HCT116 (cell line): ENCODE measurements around the gene MMP23B. TPM values are rescaled to one million over a fixed set of nuclear protein-coding genes. Genes with fewer than 3 reads are reported as not detected.

Source experiments
- ATAC-seq: fragments of 200-7000 bp; cut with Tn5 transposase; 2 replicates; pipeline ENCODE4 v1.9.1; 2020; ENCODE audit warnings: mild to moderate bottlenecking, moderate library complexity
- BruUV-seq: library from RNA; stranded (reverse); fragments of 400-500 nt; replicated peaks from 2 replicates; lab custom pipeline; 2021; lab: Mats Ljungman, UMichigan
- CTCF ChIA-PET: fragments of 300-600 bp; sonication (Branson Sonifier 250); formaldehyde crosslinking; loops from one replicate; lab custom pipeline; 2021; ENCODE audit warnings: antibody characterized with exemption; lab: Charles Lee
- POLR2A ChIA-PET: fragments of 300-600, 350-600 bp; sonication (Branson Sonifier 250); formaldehyde crosslinking; loops from one replicate; lab custom pipeline; 2021; ENCODE audit warnings: antibody characterized with exemption; lab: Charles Lee
- RAD21 ChIA-PET, 2 experiments: fragments of 300-600 bp; sonication (Branson Sonifier 250); formaldehyde crosslinking; loops; one replicate each; lab custom pipeline; 2023; ENCODE audit warnings: low total read pairs in 2 of 2; ENCODE audit not compliant: uncharacterized antibody in 2 of 2, unreplicated experiment in 2 of 2, low non-redundant PET in 1 of 2; lab: Charles Lee
- DNase-seq: peaks from one replicate; pipeline ENCODE4 v3.0.0-alpha.2; 2010; ENCODE audit warnings: low read depth, low spot score
- H2AFZ ChIP-seq: fragments of 200-600 bp; shearing (Covaris generic), sonication (generic); 2 replicates; pipeline ENCODE4 v1.6.1; 2017; ENCODE audit warnings: low read depth, mixed run types, mixed read lengths, antibody characterized with exemption, low read length; ENCODE audit not compliant: poor library complexity, severe bottlenecking
- H3K27ac ChIP-seq: 2 replicates; pipeline ENCODE4 v1.5.1; 2012; ENCODE audit warnings: low read depth, low read length
- H3K27me3 ChIP-seq: fragments of 200-600 bp; sonication (generic); 2 replicates; pipeline ENCODE4 v1.6.1; 2016; ENCODE audit warnings: mixed run types, low read length, mixed read lengths; ENCODE audit not compliant: insufficient read depth
- H3K36me3 ChIP-seq, 2 experiments: fragments of 200-500 bp in 1 of 2; fragments of 200-600 bp in 1 of 2; sonication (Bioruptor generic) in 1 of 2; sonication (generic) in 1 of 2; 2 replicates each; pipeline versions ENCODE4 v1.5.1 to v1.6.1; 2014 to 2016; ENCODE audit warnings: low read length in 2 of 2, inconsistent platforms in 1 of 2, mixed read lengths in 1 of 2, mixed run types in 1 of 2; ENCODE audit not compliant: insufficient read depth in 2 of 2, control insufficient read depth in 1 of 2
- H3K4me1 ChIP-seq, 2 experiments: fragments of 200-600 bp in 1 of 2; sonication (generic) in 1 of 2; 2 replicates each; pipeline versions ENCODE4 v1.5.1 to v1.6.1; 2012 to 2017; ENCODE audit warnings: low read length in 2 of 2, inconsistent platforms in 1 of 2, mild to moderate bottlenecking in 1 of 2, mixed read lengths in 1 of 2, mixed run types in 1 of 2, moderate library complexity in 1 of 2; ENCODE audit not compliant: insufficient read depth in 2 of 2, control insufficient read depth in 1 of 2
- H3K4me2 ChIP-seq: fragments of 200-600 bp; sonication (generic); 2 replicates; pipeline ENCODE4 v1.6.1; 2017; ENCODE audit warnings: mixed run types, low read length, mixed read lengths
- H3K4me3 ChIP-seq, 2 experiments: fragments of 200-600 bp in 1 of 2; sonication (generic) in 1 of 2; replicated peaks in 1 of 2; 2 replicates each; pipeline ENCODE4 v1.5.1; 2011 to 2016; ENCODE audit warnings: low read length in 2 of 2, control low read depth in 1 of 2, low read depth in 1 of 2, mild to moderate bottlenecking in 1 of 2, mixed read lengths in 1 of 2, mixed run types in 1 of 2
- H3K79me2 ChIP-seq: fragments of 200-600 bp; sonication (generic); 2 replicates; pipeline ENCODE4 v1.6.1; 2017; ENCODE audit warnings: mild to moderate bottlenecking, mixed run types, low read length, moderate library complexity, mixed read lengths; ENCODE audit not compliant: insufficient read depth
- H3K9ac ChIP-seq: fragments of 200-600 bp; sonication (generic); 2 replicates; pipeline ENCODE4 v1.6.1; 2016; ENCODE audit warnings: low read length, mixed read lengths
- H3K9me2 ChIP-seq: fragments of 200-600 bp; sonication (generic), shearing (Covaris generic); 2 replicates; pipeline ENCODE4 v1.6.1; 2017; ENCODE audit warnings: mixed run types, mild to moderate bottlenecking, moderate library complexity; ENCODE audit not compliant: insufficient read depth
- H3K9me3 ChIP-seq, 2 experiments: fragments of 200-500 bp in 1 of 2; fragments of 200-600 bp in 1 of 2; sonication (Bioruptor generic) in 1 of 2; sonication (generic) in 1 of 2; 2 replicates each; pipeline ENCODE4 v1.6.1; 2014 to 2017; ENCODE audit warnings: low read length in 2 of 2, mixed read lengths in 2 of 2, inconsistent platforms in 1 of 2, low read depth in 1 of 2, mild to moderate bottlenecking in 1 of 2, mixed run types in 1 of 2, moderate library complexity in 1 of 2; ENCODE audit not compliant: control insufficient read depth in 1 of 2, insufficient read depth in 1 of 2
- H4K20me1 ChIP-seq: fragments of 200-600 bp; sonication (generic), shearing (Covaris generic); 2 replicates; pipeline ENCODE4 v1.6.1; 2017; ENCODE audit warnings: mixed run types, mild to moderate bottlenecking, moderate library complexity; ENCODE audit not compliant: insufficient read depth
- CBX3 ChIP-seq: IDR thresholded peaks from 2 replicates; pipeline ENCODE4 v1.6.1; 2012; ENCODE audit warnings: low read depth
- CEBPB ChIP-seq: IDR thresholded peaks from 2 replicates; pipeline ENCODE4 v1.6.1; 2012; ENCODE audit warnings: low read depth
- EGR1 ChIP-seq: IDR thresholded peaks from 2 replicates; pipeline ENCODE4 v1.6.1; 2012; ENCODE audit warnings: low read depth
- EZH2phosphoT487 ChIP-seq: fragments of 200-600 bp; IDR thresholded peaks from 2 replicates; pipeline ENCODE4 v1.6.1; 2018; ENCODE audit warnings: antibody characterized with exemption, borderline replicate concordance
- FOSL1 ChIP-seq: IDR thresholded peaks from 2 replicates; pipeline ENCODE4 v1.6.1; 2012; ENCODE audit warnings: low read depth
- MAX ChIP-seq: IDR thresholded peaks from 2 replicates; pipeline ENCODE4 v1.6.1; 2012
- RAD21 ChIP-seq: IDR thresholded peaks from 2 replicates; pipeline ENCODE4 v1.6.1; 2012; ENCODE audit warnings: low read depth, mild to moderate bottlenecking
- SIN3A ChIP-seq: IDR thresholded peaks from 2 replicates; pipeline ENCODE4 v1.6.1; 2012; ENCODE audit warnings: low read depth
- SRF ChIP-seq: IDR thresholded peaks from 2 replicates; pipeline ENCODE4 v1.6.1; 2012; ENCODE audit warnings: low read depth
- TCF7L2 ChIP-seq: IDR thresholded peaks from 2 replicates; pipeline ENCODE4 v1.7.0; 2011; ENCODE audit warnings: borderline replicate concordance, inconsistent platforms; ENCODE audit not compliant: insufficient read depth, insufficient read length; ENCODE audit errors: extremely low read depth
- YY1 ChIP-seq: IDR thresholded peaks from 2 replicates; pipeline ENCODE4 v1.6.1; 2011; ENCODE audit warnings: low read length, low read depth, moderate library complexity, mild to moderate bottlenecking; ENCODE audit not compliant: insufficient replicate concordance; ENCODE audit errors: extremely low read depth
- ZFX ChIP-seq: fragments of 450-650 bp; IDR thresholded peaks from 2 replicates; pipeline ENCODE4 v1.6.1; 2017
- intact Hi-C: fragments of 100-400 bp; cut with micrococcal nuclease; formaldehyde crosslinking; loops from 2 replicates; pipeline ENCODE4 v1.10.0; 2022
- total RNA-seq: library from RNA; stranded (reverse); gene quantifications from one replicate; pipeline ENCODE4 v1.2.1, GENCODE V29; 2021; ENCODE audit not compliant: unreplicated experiment
- TF ChIP-seq, protein P1 (sequence below): IDR thresholded peaks from 2 replicates; pipeline ENCODE4 v1.6.1; 2012; ENCODE audit warnings: low read depth
- TF ChIP-seq, protein P2 (sequence below): IDR thresholded peaks from 2 replicates; pipeline ENCODE4 v1.6.1; 2011; ENCODE audit warnings: mild to moderate bottlenecking, low read length, moderate library complexity; ENCODE audit not compliant: insufficient replicate concordance; ENCODE audit errors: extremely low read depth
- TF ChIP-seq, protein P3 (sequence below): IDR thresholded peaks from 2 replicates; pipeline ENCODE4 v1.6.1; 2012
- TF ChIP-seq, protein P4 (sequence below), 3 experiments: fragments of 200-600 bp in 1 of 3; sonication (generic) in 1 of 3; IDR thresholded peaks in 2 of 3; conservative IDR thresholded peaks in 1 of 3; 2 replicates each; pipeline ENCODE4 v1.5.1; 2012 to 2017; ENCODE audit warnings: low read depth in 2 of 3, low read length in 2 of 3, antibody characterized with exemption in 1 of 3, borderline replicate concordance in 1 of 3, control low read depth in 1 of 3, mild to moderate bottlenecking in 1 of 3, mixed read lengths in 1 of 3, mixed run types in 1 of 3, moderate library complexity in 1 of 3; ENCODE audit not compliant: insufficient read depth in 1 of 3

MMP23B gene
- total RNA-seq, 1 experiment from 2014 or later = 8.7 TPM

DNA sequence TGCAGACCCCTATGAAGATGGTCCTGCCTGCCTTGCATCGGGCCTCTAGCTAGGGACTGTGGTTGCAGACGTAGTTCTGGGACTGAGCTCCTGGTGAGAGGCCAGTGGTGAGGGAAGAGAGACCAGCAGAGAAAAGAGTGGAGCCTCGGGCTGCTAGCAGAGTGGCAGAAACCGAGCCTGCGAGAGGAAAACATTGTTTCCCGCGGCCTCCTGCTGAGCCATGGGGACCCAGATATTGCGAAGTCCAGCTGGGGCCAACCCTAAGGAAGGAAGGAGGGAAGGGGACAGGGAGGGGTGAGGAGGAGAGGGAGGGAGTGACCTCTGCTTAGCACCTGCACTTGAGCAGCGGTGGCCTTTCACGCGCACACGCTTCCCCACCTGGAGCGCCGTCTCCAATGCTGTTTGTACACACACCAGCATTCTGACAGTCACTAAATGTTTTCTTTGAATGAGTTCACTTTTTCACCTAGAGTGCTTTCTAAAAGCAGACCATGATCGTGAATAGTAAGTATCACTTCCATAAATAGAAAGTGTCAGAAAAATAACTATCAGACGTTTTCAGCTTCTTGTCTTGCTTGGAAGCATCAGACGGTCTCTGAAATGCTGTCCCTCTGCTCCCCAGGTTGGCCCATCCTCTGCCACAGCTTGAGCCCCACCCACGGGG is 29.5 kb upstream of the MMP23B start:
- intact Hi-C loops = no loop called here
- H3K9me2 ChIP-seq = no peaks in the 10 kb centered on the region
- H3K9me3 ChIP-seq = no peaks in the 10 kb centered on the region
- H3K79me2 ChIP-seq = no peaks in the 10 kb centered on the region
- no TSS peak for BruUV-seq
- ChIA-PET RAD21 (interaction anchor here in 1 of 2 experiments (0.7 kb wide), 1 partner anchor 674 kb away, joined by 3 read pairs; no protein-coding TSS in a partner anchor), CTCF (no interaction called here), POLR2A (no interaction called here)
- ATAC-seq = no peak
- peaks cover 9 to 28% of the 10 kb centered on the region in 2 experiments; a peak in 3 of 4 replicates for H3K4me1 ChIP-seq
- H3K27ac ChIP-seq = no peak overlapping the region
- H4K20me1 ChIP-seq = no peaks in the 10 kb centered on the region
- no peaks in the 10 kb centered on the region for H3K36me3 ChIP-seq
- H3K4me2 ChIP-seq = no peak overlapping the region
- no peaks in the 10 kb centered on the region for H3K27me3 ChIP-seq
- H3K9ac ChIP-seq = no peak overlapping the region
- no peak for DNase-seq
- H2AFZ ChIP-seq = no peak overlapping the region
- TF ChIP-seq, protein P1, sequence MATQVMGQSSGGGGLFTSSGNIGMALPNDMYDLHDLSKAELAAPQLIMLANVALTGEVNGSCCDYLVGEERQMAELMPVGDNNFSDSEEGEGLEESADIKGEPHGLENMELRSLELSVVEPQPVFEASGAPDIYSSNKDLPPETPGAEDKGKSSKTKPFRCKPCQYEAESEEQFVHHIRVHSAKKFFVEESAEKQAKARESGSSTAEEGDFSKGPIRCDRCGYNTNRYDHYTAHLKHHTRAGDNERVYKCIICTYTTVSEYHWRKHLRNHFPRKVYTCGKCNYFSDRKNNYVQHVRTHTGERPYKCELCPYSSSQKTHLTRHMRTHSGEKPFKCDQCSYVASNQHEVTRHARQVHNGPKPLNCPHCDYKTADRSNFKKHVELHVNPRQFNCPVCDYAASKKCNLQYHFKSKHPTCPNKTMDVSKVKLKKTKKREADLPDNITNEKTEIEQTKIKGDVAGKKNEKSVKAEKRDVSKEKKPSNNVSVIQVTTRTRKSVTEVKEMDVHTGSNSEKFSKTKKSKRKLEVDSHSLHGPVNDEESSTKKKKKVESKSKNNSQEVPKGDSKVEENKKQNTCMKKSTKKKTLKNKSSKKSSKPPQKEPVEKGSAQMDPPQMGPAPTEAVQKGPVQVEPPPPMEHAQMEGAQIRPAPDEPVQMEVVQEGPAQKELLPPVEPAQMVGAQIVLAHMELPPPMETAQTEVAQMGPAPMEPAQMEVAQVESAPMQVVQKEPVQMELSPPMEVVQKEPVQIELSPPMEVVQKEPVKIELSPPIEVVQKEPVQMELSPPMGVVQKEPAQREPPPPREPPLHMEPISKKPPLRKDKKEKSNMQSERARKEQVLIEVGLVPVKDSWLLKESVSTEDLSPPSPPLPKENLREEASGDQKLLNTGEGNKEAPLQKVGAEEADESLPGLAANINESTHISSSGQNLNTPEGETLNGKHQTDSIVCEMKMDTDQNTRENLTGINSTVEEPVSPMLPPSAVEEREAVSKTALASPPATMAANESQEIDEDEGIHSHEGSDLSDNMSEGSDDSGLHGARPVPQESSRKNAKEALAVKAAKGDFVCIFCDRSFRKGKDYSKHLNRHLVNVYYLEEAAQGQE = no peak
- no peak for TF ChIP-seq MAX
- TF ChIP-seq ZFX = no peak
- no peak for TF ChIP-seq EZH2phosphoT487
- TF ChIP-seq CEBPB = no peak
- TF ChIP-seq, protein P2, sequence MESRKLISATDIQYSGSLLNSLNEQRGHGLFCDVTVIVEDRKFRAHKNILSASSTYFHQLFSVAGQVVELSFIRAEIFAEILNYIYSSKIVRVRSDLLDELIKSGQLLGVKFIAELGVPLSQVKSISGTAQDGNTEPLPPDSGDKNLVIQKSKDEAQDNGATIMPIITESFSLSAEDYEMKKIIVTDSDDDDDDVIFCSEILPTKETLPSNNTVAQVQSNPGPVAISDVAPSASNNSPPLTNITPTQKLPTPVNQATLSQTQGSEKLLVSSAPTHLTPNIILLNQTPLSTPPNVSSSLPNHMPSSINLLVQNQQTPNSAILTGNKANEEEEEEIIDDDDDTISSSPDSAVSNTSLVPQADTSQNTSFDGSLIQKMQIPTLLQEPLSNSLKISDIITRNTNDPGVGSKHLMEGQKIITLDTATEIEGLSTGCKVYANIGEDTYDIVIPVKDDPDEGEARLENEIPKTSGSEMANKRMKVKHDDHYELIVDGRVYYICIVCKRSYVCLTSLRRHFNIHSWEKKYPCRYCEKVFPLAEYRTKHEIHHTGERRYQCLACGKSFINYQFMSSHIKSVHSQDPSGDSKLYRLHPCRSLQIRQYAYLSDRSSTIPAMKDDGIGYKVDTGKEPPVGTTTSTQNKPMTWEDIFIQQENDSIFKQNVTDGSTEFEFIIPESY = no peak
- no peak for TF ChIP-seq EGR1
- TF ChIP-seq YY1 = no peak
- no peak for TF ChIP-seq RAD21
- TF ChIP-seq, protein P3, sequence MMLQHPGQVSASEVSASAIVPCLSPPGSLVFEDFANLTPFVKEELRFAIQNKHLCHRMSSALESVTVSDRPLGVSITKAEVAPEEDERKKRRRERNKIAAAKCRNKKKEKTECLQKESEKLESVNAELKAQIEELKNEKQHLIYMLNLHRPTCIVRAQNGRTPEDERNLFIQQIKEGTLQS = no peak
- TF ChIP-seq CBX3 = no peak
- no peak for TF ChIP-seq SIN3A
- TF ChIP-seq, protein P4, sequence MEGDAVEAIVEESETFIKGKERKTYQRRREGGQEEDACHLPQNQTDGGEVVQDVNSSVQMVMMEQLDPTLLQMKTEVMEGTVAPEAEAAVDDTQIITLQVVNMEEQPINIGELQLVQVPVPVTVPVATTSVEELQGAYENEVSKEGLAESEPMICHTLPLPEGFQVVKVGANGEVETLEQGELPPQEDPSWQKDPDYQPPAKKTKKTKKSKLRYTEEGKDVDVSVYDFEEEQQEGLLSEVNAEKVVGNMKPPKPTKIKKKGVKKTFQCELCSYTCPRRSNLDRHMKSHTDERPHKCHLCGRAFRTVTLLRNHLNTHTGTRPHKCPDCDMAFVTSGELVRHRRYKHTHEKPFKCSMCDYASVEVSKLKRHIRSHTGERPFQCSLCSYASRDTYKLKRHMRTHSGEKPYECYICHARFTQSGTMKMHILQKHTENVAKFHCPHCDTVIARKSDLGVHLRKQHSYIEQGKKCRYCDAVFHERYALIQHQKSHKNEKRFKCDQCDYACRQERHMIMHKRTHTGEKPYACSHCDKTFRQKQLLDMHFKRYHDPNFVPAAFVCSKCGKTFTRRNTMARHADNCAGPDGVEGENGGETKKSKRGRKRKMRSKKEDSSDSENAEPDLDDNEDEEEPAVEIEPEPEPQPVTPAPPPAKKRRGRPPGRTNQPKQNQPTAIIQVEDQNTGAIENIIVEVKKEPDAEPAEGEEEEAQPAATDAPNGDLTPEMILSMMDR (IDR thresholded peaks at IDR 0.05 in 2 of 3, conservative IDR thresholded peaks at IDR 0.05 in 1 of 3; ENCODE audit: borderline replicate concordance in 1 of 3, insufficient read depth in 1 of 3, low read depth in 2 of 3, low read length in 2 of 3) = no peak
- no peak for TF ChIP-seq SRF
- TF ChIP-seq FOSL1 = no peak
- no peak for TF ChIP-seq TCF7L2
- H3K4me3 ChIP-seq = no peak overlapping the region
